Thoracic aorta (tissue), 2 donors: ENCODE results near the gene PRUNE2. TPM values are rescaled to one million over a fixed set of nuclear protein-coding genes. Genes with fewer than 3 reads are reported as not detected.
A peak's percentile ranks its signal among the peaks of the same experiment; 100 is the strongest.

Experiments used
- ATAC-seq: fragments of 150-250 bp; one replicate; pipeline ENCODE4 v1.8.0; 2017; ENCODE audit warnings: low read depth; ENCODE audit not compliant: insufficient number of reproducible peaks, low FRiP score
- DNase-seq: peaks from one replicate; pipeline ENCODE4 v3.0.0-alpha.2; 2020; ENCODE audit warnings: low spot score
- H3K27ac ChIP-seq, 2 donors: fragments of 200-600 bp; sonication (generic); 1 replicate in 1 of 2; 2 replicates in 1 of 2; pipeline ENCODE4 v1.5.1; 2016; ENCODE audit warnings: mild to moderate bottlenecking in 2 of 2, moderate library complexity in 2 of 2
- H3K27me3 ChIP-seq: fragments of 200-600 bp; sonication (generic); replicated peaks from 2 replicates; pipeline ENCODE4 v1.6.0; 2016; ENCODE audit warnings: mild to moderate bottlenecking; ENCODE audit not compliant: insufficient read depth
- H3K36me3 ChIP-seq: fragments of 200-600 bp; sonication (generic); one replicate; pipeline ENCODE4 v1.5.1; 2016
- H3K4me1 ChIP-seq, 2 donors: fragments of 200-600 bp; sonication (generic); 1 replicate in 1 of 2; 2 replicates in 1 of 2; pipeline versions ENCODE4 v1.5.1 to v1.6.0; 2016; ENCODE audit warnings: low read depth in 2 of 2, mild to moderate bottlenecking in 1 of 2; ENCODE audit not compliant: control insufficient read depth in 1 of 2
- H3K4me3 ChIP-seq: fragments of 200-600 bp; sonication (generic); 2 replicates; pipeline ENCODE4 v1.5.1; 2016; ENCODE audit warnings: mild to moderate bottlenecking
- H3K9me3 ChIP-seq: fragments of 200-600 bp; sonication (generic); 2 replicates; pipeline ENCODE4 v1.5.1; 2016
- CTCF ChIP-seq: fragments of 200-600 bp; sonication (generic); IDR thresholded peaks from one replicate; pipeline ENCODE4 v1.5.1; 2019; ENCODE audit warnings: antibody characterized with exemption
- total RNA-seq, 2 donors: library from RNA; depleted of rRNA; stranded (reverse); fragments of >200 nt; gene quantifications; one replicate each; pipeline versions ENCODE4 v1.1.0 to v1.2.3, GENCODE V29; 2016

PRUNE2 gene
- total RNA-seq, 2 donors from 2014 or later, result 360 to 420 TPM

DNA sequence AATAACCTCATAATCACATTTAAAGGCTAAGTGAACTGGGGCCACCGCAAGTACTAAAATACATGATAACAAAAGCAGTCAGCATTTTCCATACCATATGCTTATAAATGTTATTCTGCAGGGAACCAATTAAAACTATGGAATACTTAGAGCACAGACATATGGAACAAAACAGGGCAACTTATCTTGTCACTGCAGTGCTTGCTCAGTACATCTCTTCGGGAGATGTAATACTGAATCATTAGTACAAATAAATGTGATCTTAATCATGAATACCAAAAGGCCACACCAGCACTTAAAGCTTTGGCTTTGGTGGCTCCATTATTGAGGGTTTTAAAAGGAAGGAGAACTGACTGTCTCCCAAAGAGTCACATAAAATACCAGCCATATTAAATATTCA lies 32.1 kb downstream of the PRUNE2 start:
- no peak for ATAC-seq
- Histone ChIP-seq H3K4me1 (peaks cover 38 to 90% of the 10 kb centered on the region in 2 donors), H3K27ac (peak overlapping the region; percentile 94 to 96)

DNA sequence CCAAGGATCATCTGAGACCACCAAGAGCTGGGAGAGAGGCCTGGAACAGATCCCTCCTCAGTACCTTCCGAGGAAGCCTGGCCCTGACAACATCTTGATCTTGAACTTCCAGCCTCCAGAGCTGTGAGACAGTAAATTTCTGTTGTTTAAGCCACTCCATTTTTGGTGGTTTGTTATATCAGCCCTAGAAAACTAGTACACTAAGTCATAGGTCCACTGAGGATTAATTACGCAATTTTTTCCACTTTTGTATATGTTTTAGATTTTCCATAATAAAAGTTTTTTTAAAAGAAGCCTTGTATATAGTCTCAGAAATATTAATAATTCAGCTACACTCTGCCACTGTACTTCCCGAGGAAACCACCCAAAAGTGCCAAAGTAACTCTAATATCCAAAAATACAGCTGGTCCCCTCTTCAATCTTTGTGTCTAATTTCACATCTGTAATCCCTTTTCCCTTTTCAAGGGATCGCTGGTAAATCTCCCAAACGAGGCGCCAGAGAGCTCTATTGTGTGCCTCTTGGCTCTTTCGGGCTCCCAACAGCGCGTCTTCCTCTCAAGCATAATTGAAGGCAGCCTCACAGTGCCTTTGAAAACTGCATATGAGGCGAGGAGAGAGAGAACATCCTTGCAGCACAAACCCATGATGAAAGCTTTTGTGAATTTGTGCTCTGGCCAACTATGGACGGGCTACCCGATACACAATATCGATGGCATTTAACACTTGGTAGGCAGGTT lies 32.7 kb downstream of the PRUNE2 start:
- Histone ChIP-seq H3K27ac (peak overlapping the region; percentile 94 to 96), H3K27me3 (no peaks in the 10 kb centered on the region), H3K36me3 (no peaks in the 10 kb centered on the region), H3K4me3 (no peak overlapping the region), H3K4me1 (peaks cover 38 to 90% of the 10 kb centered on the region in 2 donors), H3K9me3 (no peaks in the 10 kb centered on the region)
- DNase-seq, result no peak
- TF ChIP-seq CTCF, result no peak
- no peak for ATAC-seq

More for the DNA sequence above, 32.1 kb downstream of the PRUNE2 start:
- no peaks in the 10 kb centered on the region for H3K27me3 ChIP-seq
- no peaks in the 10 kb centered on the region for H3K9me3 ChIP-seq
- H3K4me3 ChIP-seq, result no peak overlapping the region
- DNase-seq, result no peak
- no peaks in the 10 kb centered on the region for H3K36me3 ChIP-seq
- no peak for TF ChIP-seq CTCF

- Histone ChIP-seq H3K27me3 (no peaks in the 10 kb centered on the region), H3K4me3 (peak overlapping the region; percentile 11), H3K27ac (peak overlapping the region; percentile 25 to 96), H3K9me3 (no peaks in the 10 kb centered on the region), H3K4me1 (peaks cover 21 to 70% of the 10 kb centered on the region in 2 donors), H3K36me3 (no peaks in the 10 kb centered on the region)
- no peak for TF ChIP-seq CTCF
- no peak for DNase-seq
- ATAC-seq, result no peak
These were observed 37.0 kb downstream of the PRUNE2 start for GRCh38 chr9:76868897-76869296.

DNA sequence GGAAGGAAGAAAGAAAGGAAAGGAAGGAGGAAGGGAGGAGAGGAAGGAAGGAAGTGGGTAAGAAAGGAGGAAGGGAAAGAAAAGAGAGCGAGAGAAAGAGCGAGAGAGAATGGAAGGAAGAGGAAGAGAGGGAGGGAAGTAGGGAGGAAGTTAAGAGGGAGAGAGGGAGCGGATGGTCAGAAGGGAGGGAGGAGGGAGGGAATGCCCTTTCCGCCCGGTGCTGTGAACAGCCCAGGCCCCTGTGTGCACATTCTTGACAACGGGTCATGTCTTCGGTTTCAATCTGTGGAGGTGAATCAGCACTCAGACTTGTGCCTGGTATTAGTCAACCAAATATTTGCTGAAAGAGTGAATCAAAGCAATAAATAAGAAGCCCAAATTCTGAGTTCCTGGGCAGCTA lies 39.2 kb downstream of the PRUNE2 start:
- ATAC-seq (peak; percentile 78), DNase-seq (peak; percentile 16)
- Histone ChIP-seq H3K27ac (peak overlapping the region; percentile 78 to 85), H3K4me3 (no peak overlapping the region), H3K27me3 (no peaks in the 10 kb centered on the region), H3K9me3 (no peaks in the 10 kb centered on the region), H3K36me3 (no peaks in the 10 kb centered on the region), H3K4me1 (peaks cover 15 to 54% of the 10 kb centered on the region in 2 donors)
- TF ChIP-seq CTCF, result no peak

GRCh38 chr9:76863832-76864231 lies 42.1 kb downstream of the PRUNE2 start:
- no peak for ATAC-seq
- H3K36me3 ChIP-seq, result no peaks in the 10 kb centered on the region
- DNase-seq, result no peak
- no peak overlapping the region for H3K4me3 ChIP-seq
- H3K27ac ChIP-seq, result no peak overlapping the region
- H3K9me3 ChIP-seq, result no peaks in the 10 kb centered on the region
- TF ChIP-seq CTCF, result no peak
- peaks cover 15 to 42% of the 10 kb centered on the region in 2 donors for H3K4me1 ChIP-seq
- H3K27me3 ChIP-seq, result no peaks in the 10 kb centered on the region
